PC-9 (cell line): Measurements from ENCODE around the gene ZNF484.

ENCODE experiments used
- EZH2 ChIP-seq: fragments of 200-600 bp; sonication (generic); IDR thresholded peaks from 2 replicates; pipeline ENCODE4 v1.8.0; 2017; ENCODE audit warnings: antibody characterized with exemption, low read depth
- TF ChIP-seq, protein P1 (sequence below): fragments of 200-600 bp; sonication (generic); conservative IDR thresholded peaks from 2 replicates; pipeline ENCODE4 v1.6.1; 2017; ENCODE audit warnings: mixed run types, antibody characterized with exemption, mild to moderate bottlenecking, moderate library complexity

GRCh38 chr9:92820964-92821363 lies 56.9 kb downstream of the ZNF484 start:
- TF ChIP-seq, protein P1, sequence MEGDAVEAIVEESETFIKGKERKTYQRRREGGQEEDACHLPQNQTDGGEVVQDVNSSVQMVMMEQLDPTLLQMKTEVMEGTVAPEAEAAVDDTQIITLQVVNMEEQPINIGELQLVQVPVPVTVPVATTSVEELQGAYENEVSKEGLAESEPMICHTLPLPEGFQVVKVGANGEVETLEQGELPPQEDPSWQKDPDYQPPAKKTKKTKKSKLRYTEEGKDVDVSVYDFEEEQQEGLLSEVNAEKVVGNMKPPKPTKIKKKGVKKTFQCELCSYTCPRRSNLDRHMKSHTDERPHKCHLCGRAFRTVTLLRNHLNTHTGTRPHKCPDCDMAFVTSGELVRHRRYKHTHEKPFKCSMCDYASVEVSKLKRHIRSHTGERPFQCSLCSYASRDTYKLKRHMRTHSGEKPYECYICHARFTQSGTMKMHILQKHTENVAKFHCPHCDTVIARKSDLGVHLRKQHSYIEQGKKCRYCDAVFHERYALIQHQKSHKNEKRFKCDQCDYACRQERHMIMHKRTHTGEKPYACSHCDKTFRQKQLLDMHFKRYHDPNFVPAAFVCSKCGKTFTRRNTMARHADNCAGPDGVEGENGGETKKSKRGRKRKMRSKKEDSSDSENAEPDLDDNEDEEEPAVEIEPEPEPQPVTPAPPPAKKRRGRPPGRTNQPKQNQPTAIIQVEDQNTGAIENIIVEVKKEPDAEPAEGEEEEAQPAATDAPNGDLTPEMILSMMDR = no peak
- TF ChIP-seq EZH2 = no peak
